Glomerular visceral epithelial cell (primary cell): ENCODE data around the gene MAPK8IP3.
"Not testable (repeated sequence)": the region's sequence is repeated elsewhere in the genome, so short reads cannot be mapped to it uniquely, and the experiment has no call there.

Experiments
- DNase-seq: peaks from one replicate; pipeline ENCODE4 v3.0.0-alpha.2; 2016; ENCODE audit errors: extremely low spot score

MAPK8IP3 gene

DNA sequence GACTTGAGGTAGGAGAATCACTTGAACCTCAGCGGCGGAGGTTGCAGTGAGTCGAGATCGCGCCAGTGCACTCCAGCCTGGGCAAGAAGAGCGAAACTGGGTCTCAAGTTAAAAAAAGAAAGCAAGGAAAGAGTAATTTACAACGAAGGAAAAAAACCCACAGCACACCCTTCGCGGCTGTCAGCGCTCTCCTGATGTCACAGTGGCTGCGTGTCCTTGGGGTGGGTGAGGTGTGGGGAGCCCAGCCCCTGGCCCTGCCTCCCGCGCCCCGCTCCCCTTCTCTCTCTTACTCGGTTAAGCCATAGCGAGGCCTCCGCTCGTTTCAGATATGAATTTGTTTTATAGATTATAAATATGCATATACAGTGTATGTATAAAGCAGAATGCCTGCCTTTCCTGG is 28.7 kb upstream of the MAPK8IP3 start:
- no peak for DNase-seq

DNA sequence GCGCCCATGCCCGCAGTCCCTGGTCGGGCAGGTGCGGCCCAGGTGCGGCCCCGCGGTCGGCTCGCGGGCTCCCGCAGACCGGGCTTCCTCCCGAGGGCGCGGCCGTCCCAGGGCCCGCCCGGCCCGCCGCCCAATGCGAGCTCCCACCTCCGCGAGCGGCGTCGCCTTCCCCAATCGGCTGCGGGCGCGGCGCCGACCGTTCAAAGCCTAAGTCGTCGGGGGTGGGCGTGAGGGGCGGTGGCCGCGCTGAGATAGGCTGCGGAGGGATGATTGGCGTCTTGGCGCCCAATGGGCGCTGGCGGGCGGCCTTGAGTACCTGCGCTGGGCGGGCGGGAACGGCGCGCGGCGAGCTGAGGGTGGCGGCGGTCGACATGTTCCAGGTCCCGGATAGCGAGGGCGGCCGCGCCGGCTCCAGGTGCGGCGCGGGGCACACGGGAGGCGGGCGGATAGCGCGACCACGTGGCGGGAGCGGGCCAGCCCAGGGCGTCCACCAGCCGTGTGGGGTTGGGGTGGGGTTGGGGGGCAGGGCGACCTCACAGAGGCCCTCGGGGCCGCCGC is 28.0 kb upstream of the MAPK8IP3 start, which contains the start of gene JPT2:
Gene JPT2 (plus strand): TSS at position 338 of the 558 bp plus-strand sequence. CDS start 34 bp downstream, at position 372.
- DNase-seq = peak; percentile 96

- peak; percentile 58 for DNase-seq
Measured at GRCh38 chr16:1678500-1679098, 27.4 kb upstream of the MAPK8IP3 start.

- DNase-seq = no peak
Measured at GRCh38 chr16:1680361-1680760, 25.6 kb upstream of the MAPK8IP3 start.

GRCh38 chr16:1681032-1681431 is 25.0 kb upstream of the MAPK8IP3 start:
- no peak for DNase-seq

DNA sequence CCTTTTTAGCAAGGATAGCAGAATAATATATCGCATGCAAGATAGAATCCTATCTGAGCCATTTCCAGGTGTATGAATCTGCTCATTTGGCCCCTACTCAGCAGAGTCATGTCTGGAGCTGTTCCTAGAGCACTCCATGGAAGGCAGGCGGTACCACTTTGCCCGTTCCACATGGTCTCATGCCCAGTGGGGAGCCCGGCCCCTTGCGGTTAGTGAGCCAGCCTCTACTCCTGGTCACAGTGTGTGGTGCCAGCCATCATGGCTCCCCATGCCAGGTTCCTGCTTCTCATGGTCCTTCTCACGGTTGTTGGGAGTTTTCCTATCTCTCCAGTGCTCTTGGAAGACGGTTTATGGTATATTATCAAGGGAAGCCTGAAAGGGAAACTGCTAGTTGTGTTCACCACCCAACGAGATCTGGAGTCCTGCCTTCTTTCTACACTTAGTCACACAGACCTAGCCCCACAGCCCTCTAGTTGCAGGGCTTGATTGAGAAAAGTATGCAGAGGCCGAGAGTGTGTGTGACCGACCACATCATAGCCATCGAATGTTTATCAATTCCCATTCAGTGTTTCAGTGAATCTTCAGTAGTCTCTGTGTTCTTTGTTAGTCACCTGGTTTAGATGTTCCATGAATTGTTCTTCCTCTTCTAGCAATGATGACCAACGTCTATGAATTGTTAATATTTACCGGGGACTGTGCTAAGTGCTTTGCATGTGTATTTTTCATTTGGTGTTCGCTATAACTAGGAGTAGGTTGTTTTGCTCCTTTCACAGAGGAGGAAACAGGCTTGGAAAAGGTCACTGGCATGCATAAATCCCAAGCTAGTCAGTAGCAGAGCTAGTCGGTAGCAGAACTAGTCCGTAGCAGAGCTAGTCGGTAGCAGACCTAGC is 18.3 kb upstream of the MAPK8IP3 start:
- DNase-seq = no peak

GRCh38 chr16:1688807-1689560 is 17.0 kb upstream of the MAPK8IP3 start:
- peak; percentile 84 for DNase-seq

- DNase-seq = no peak
Measured at GRCh38 chr16:1689853-1690252, 16.1 kb upstream of the MAPK8IP3 start.

DNA sequence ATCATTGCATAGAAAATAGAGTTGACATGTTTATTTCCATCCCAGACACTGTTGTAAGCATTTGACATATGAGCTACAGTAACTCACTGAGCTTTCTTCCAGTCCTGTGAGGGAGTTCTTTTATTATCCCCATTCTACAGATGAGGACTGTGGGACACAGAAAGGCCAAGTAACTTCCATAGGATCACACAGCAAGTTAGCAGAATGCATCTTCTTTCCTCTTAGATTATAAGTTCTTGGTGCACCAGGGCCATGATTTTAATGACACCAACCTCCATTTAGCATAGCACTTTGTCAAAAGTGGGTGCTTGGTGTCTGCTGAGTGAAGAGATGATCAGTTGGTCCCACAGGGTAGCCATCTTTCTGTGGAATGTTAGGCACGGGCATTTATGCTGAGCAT is 15.2 kb upstream of the MAPK8IP3 start:
- no peak for DNase-seq

- DNase-seq = peak; percentile 53
Measured at GRCh38 chr16:1691276-1691675, 14.7 kb upstream of the MAPK8IP3 start.

DNA sequence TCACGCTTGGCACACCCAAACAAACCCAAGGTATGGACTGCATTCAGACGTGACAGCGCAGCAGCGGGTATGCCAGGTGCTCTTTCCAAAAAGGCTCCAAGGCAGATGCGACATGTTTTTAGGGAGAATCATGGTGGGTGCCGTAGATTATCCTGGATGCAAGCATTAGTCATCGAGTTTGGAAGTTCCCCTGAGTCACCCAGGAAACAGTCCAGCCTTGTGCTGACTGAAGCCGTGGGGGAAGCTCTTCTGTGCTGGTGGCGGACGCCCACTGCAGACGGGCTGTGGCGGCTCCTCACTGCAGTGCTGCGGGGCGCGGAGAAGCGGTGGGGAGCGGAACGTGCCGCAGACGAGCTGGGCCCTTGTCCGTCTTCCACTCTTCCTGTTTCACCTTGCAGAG is 14.0 kb upstream of the MAPK8IP3 start:
- peak; percentile 91 for DNase-seq

GRCh38 chr16:1696863-1697262 is 9.1 kb upstream of the MAPK8IP3 start:
- no peak for DNase-seq

DNA sequence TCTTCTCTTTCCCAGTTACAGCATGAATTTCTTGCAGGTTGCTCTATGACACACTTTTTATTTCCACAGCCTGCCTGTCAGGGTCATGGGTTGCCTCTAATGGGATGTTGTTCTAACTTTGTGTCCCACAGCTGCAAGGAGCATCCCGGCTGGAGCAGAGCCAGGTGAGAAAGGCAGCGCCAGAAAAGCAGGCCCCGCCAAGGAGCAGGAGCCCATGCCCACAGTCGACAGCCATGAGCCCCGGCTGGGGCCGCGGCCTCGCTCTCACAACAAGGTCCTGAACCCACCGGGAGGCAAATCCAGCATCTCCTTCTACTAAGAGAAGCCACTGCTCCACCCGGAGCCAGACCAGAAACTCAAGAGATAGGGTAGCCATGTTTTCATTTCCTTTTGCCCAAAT is 7.3 kb upstream of the MAPK8IP3 start:
- DNase-seq = no peak

- no peak for DNase-seq
Measured at GRCh38 chr16:1700246-1700645, 5.7 kb upstream of the MAPK8IP3 start.

GRCh38 chr16:1701216-1701878 is 4.6 kb upstream of the MAPK8IP3 start:
- DNase-seq = no peak

GRCh38 chr16:1705324-1705687 is 689 bp upstream of the MAPK8IP3 start:
- not testable (repeated sequence) for DNase-seq

DNA sequence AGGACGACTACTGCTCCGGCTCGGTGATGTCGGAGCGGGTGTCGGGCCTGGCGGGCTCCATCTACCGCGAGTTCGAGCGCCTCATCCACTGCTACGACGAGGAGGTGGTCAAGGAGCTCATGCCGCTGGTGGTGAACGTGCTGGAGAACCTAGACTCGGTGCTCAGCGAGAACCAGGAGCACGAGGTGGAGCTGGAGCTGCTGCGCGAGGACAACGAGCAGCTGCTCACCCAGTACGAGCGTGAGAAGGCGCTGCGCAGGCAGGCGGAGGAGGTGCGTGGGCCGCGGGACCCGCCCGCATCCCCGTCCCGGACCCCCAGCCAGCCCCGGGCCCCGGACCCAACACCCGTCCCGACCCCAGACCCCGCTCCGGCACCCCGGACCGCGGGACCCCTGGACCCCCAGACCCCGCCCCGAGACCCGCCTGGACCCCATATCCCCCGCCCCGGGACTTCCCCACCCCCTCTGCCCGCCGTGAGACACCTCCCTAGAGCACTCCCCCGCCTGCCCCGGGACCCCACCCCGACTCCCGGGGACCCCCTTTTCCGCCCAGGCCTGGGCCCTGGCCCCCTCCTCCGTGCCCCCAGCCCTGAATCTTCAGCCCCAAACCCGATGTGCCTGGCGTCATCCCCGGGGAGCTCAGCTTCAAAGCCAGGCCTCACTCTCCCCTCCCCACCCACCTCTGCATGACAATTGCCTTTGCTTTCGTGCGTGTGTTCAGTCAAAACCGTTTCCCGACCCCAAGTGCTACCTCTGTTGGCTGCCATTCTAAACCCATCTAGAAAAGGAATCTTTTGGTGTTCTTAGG is 594 bp downstream of the MAPK8IP3 start:
- no peak for DNase-seq

- no peak for DNase-seq
Measured at GRCh38 chr16:1707193-1707790, 1.3 kb downstream of the MAPK8IP3 start.

DNA sequence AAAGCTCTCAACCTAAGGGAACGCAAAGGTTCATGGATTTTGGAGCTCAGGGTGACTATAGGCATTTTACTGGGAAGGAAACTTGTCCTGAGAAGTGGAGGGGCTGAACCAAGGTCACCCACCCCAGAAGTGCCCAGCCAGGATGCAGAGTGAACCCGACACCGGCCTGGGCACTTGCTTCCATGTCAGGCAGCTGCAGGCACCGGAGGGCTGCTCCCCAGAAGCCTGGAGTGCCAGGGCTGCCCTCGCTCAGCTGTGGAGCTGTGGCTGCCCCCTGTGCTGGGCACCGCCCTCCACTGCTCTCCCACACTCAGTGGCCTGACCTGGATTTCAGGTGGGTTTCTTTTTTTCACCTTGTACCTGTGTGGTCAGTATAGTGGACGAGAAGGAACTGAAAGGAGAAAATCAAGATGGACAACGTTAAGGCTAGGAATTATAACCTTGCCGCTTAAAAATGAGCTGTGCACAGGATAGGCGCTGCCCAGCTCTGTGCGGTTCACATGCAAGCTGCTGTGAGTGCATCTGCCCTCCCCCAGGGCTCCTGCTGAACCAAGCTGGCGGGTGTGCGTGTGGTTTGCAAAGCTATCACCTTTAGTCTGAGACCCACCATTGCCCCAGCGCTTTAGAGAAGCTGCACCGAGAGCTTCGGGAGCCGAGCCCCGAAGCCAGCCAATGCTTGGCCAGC is 2.2 kb downstream of the MAPK8IP3 start:
- no peak for DNase-seq

- no peak for DNase-seq
Measured at GRCh38 chr16:1708768-1709180, 2.8 kb downstream of the MAPK8IP3 start.
